ENCODE results near the gene DNAJB6. TPM values are rescaled to one million over a fixed set of nuclear protein-coding genes. Genes with fewer than 3 reads are reported as not detected.

Gene DNAJB6
- total RNA-seq, 1 experiment from 2014 or later: 201 TPM

DNA sequence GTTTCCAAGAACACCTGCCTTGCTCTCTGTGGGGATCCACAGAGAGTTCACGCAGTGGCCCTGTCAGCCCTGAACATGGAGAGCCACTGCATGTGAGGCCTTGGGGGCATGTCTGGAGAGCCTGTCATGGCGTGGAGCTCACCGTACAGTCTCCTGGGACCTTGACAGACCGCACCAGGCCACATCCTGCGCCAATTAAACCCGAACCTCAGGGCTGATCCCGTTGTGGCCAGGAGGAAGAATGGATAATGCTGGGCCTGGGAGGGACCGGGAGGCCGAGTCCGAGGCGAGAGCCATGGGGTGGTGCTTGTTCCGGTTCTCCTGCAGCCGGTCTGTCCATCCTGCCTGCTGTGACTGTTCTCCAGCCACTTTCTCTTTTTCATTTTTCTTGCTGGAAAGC is 68.7 kb downstream of the DNAJB6 start:
- CTCF ChIA-PET: interaction anchor here (0.6 to 0.8 kb wide), 3 partner anchors 10 to 1264 kb away, joined by 3 to 5 read pairs (median 3); no protein-coding TSS in a partner anchor
- in situ Hi-C loops (cut with HindIII; ENCODE audit: low pct_unique_long_range_greater_than_20kb, low sequenced_read_pairs): no loop called here
- TF ChIP-seq, protein P1, sequence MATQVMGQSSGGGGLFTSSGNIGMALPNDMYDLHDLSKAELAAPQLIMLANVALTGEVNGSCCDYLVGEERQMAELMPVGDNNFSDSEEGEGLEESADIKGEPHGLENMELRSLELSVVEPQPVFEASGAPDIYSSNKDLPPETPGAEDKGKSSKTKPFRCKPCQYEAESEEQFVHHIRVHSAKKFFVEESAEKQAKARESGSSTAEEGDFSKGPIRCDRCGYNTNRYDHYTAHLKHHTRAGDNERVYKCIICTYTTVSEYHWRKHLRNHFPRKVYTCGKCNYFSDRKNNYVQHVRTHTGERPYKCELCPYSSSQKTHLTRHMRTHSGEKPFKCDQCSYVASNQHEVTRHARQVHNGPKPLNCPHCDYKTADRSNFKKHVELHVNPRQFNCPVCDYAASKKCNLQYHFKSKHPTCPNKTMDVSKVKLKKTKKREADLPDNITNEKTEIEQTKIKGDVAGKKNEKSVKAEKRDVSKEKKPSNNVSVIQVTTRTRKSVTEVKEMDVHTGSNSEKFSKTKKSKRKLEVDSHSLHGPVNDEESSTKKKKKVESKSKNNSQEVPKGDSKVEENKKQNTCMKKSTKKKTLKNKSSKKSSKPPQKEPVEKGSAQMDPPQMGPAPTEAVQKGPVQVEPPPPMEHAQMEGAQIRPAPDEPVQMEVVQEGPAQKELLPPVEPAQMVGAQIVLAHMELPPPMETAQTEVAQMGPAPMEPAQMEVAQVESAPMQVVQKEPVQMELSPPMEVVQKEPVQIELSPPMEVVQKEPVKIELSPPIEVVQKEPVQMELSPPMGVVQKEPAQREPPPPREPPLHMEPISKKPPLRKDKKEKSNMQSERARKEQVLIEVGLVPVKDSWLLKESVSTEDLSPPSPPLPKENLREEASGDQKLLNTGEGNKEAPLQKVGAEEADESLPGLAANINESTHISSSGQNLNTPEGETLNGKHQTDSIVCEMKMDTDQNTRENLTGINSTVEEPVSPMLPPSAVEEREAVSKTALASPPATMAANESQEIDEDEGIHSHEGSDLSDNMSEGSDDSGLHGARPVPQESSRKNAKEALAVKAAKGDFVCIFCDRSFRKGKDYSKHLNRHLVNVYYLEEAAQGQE (IDR thresholded peaks at IDR 0.05; ENCODE audit: insufficient read depth in 1 of 2, low read depth in 2 of 2, low read length in 1 of 2): no peak
- TF ChIP-seq TCF7L2 (IDR thresholded peaks at IDR 0.05; ENCODE audit: low read depth, low read length) (no peak), POLR2AphosphoS5 (IDR thresholded peaks at IDR 0.05; ENCODE audit: low read depth, low read length) (no peak), SIN3A (IDR thresholded peaks at IDR 0.05; ENCODE audit: borderline replicate concordance, insufficient read depth, low read depth, low read length) (no peak)
- TF ChIP-seq, protein P2, sequence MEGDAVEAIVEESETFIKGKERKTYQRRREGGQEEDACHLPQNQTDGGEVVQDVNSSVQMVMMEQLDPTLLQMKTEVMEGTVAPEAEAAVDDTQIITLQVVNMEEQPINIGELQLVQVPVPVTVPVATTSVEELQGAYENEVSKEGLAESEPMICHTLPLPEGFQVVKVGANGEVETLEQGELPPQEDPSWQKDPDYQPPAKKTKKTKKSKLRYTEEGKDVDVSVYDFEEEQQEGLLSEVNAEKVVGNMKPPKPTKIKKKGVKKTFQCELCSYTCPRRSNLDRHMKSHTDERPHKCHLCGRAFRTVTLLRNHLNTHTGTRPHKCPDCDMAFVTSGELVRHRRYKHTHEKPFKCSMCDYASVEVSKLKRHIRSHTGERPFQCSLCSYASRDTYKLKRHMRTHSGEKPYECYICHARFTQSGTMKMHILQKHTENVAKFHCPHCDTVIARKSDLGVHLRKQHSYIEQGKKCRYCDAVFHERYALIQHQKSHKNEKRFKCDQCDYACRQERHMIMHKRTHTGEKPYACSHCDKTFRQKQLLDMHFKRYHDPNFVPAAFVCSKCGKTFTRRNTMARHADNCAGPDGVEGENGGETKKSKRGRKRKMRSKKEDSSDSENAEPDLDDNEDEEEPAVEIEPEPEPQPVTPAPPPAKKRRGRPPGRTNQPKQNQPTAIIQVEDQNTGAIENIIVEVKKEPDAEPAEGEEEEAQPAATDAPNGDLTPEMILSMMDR (IDR thresholded peaks at IDR 0.05): no peak

DNA sequence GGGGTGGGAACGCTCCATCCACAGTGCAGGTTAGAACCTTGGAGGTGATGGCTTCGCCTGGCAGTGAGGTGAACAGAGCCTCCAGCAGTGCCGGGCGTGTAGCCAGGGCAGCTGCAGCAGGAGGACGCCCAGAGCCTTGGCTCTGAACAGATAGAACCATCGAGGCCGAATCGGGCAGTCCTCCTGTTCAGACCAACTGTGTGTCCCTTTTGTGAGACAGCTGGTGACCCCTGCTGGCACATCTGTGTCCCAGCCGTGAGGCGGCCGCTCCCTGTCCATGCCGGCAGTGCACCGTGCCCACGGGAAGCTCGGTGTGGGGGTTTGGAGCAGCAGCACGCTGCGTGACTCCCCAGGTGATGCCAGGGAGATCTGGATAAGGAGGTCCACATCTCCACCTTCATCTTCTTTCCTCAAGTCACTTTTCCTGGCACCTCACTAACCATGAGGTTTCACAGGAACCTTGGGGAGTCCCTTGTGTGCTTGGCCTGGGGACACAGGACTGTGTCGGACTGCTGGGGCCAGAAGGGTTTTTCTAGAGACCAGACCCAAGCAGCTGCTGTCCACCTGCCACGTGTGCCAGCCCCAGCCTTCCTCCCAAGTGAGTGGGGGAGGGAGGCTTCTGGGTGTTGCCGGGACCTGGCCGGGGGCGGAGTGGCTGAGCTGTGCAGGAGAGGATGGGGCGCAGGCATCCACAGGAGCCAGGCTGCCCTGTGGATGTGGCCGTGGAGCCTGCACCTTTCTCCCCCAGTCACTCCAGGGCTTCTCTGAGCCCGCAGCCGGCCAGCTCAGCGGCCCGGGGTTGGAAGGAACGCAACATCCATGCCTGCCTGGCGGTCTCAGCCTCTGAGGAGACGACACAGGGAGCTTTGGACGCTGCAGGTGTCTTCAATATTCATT is 69.4 kb downstream of the DNAJB6 start:
- ChIA-PET POLR2A (no interaction called here), CTCF (interaction anchor here (0.5 kb wide), 1 partner anchor 990 kb away, joined by 3 read pairs; no protein-coding TSS in a partner anchor)
- H3K4me1 ChIP-seq (ENCODE audit: control insufficient read depth, insufficient read depth, low read length): peaks cover 14% of the 10 kb centered on the region
- ATAC-seq: peak; percentile 28; the same call in 1 of the 2 replicates
- in situ Hi-C loops (cut with HindIII; ENCODE audit: low pct_unique_long_range_greater_than_20kb, low sequenced_read_pairs): no loop called here
- H3K9me3 ChIP-seq (ENCODE audit: control insufficient read depth, insufficient read depth, low read depth, low read length): no peaks in the 10 kb centered on the region
- H3K36me3 ChIP-seq (ENCODE audit: control insufficient read depth, insufficient read depth, low read length): 0 out of 2 replicates have a peak, but pooled peaks cover 5% of the 10 kb centered on the region
- TF ChIP-seq TCF7L2 (IDR thresholded peaks at IDR 0.05; ENCODE audit: low read depth, low read length) (no peak), POLR2AphosphoS5 (IDR thresholded peaks at IDR 0.05; ENCODE audit: low read depth, low read length) (no peak), SIN3A (IDR thresholded peaks at IDR 0.05; ENCODE audit: borderline replicate concordance, insufficient read depth, low read depth, low read length) (no peak)
- TF ChIP-seq, protein P2 (IDR thresholded peaks at IDR 0.05): no peak; the same call in 1 of the 2 replicates
- TF ChIP-seq, protein P1 (IDR thresholded peaks at IDR 0.05; ENCODE audit: insufficient read depth in 1 of 2, low read depth in 2 of 2, low read length in 1 of 2): no peak
- no peak overlapping the region for H3K27ac ChIP-seq (ENCODE audit: low read length)
- no peaks in the 10 kb centered on the region for H3K27me3 ChIP-seq (ENCODE audit: control insufficient read depth, insufficient read depth, low read length)
- no peak for DNase-seq (ENCODE audit: low read depth, low spot score)
- no peak overlapping the region for H3K4me3 ChIP-seq (ENCODE audit: low read depth in 2 of 2, low read length in 2 of 2)
- intact Hi-C loops (cut with micrococcal nuclease; ENCODE audit: unreplicated experiment): no loop called here
- BruUV-seq (replicated peaks): no TSS peak

More for the DNA sequence above, 68.7 kb downstream of the DNAJB6 start:
- H3K27me3 ChIP-seq (ENCODE audit: control insufficient read depth, insufficient read depth, low read length): no peaks in the 10 kb centered on the region
- 0 out of 2 replicates have a peak, but pooled peaks cover 5% of the 10 kb centered on the region for H3K36me3 ChIP-seq (ENCODE audit: control insufficient read depth, insufficient read depth, low read length)
- POLR2A ChIA-PET: no interaction called here
- intact Hi-C loops (cut with micrococcal nuclease; ENCODE audit: unreplicated experiment): no loop called here
- DNase-seq (ENCODE audit: low read depth, low spot score): no peak
- ATAC-seq: peak; percentile 6
- no TSS peak for BruUV-seq (replicated peaks)
- no peak overlapping the region for H3K27ac ChIP-seq (ENCODE audit: low read length)
- peaks cover 14% of the 10 kb centered on the region for H3K4me1 ChIP-seq (ENCODE audit: control insufficient read depth, insufficient read depth, low read length)
- H3K4me3 ChIP-seq (ENCODE audit: low read depth in 2 of 2, low read length in 2 of 2): no peak overlapping the region
- H3K9me3 ChIP-seq (ENCODE audit: control insufficient read depth, insufficient read depth, low read depth, low read length): no peaks in the 10 kb centered on the region
